MM.1S (cell line): Measurements from ENCODE around the gene PDE6A.

Experiments
- EZH2 ChIP-seq: fragments of 300-600 bp; sonication (generic); optimal IDR thresholded peaks from 2 replicates; pipeline ENCODE3; 2017; ENCODE audit warnings: low read depth, mild to moderate bottlenecking, antibody characterized with exemption, low read length, mixed read lengths
- TF ChIP-seq, protein P1 (sequence below): fragments of 300-600 bp; sonication (generic); IDR thresholded peaks from 2 replicates; pipeline ENCODE4 v1.5.1; 2016; ENCODE audit warnings: antibody characterized with exemption, low read length, mixed read lengths

GRCh38 chr5:149886060-149886459 lies 58.5 kb downstream of the PDE6A start:
- TF ChIP-seq, protein P1, sequence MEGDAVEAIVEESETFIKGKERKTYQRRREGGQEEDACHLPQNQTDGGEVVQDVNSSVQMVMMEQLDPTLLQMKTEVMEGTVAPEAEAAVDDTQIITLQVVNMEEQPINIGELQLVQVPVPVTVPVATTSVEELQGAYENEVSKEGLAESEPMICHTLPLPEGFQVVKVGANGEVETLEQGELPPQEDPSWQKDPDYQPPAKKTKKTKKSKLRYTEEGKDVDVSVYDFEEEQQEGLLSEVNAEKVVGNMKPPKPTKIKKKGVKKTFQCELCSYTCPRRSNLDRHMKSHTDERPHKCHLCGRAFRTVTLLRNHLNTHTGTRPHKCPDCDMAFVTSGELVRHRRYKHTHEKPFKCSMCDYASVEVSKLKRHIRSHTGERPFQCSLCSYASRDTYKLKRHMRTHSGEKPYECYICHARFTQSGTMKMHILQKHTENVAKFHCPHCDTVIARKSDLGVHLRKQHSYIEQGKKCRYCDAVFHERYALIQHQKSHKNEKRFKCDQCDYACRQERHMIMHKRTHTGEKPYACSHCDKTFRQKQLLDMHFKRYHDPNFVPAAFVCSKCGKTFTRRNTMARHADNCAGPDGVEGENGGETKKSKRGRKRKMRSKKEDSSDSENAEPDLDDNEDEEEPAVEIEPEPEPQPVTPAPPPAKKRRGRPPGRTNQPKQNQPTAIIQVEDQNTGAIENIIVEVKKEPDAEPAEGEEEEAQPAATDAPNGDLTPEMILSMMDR = no peak
- TF ChIP-seq EZH2 = no peak
